Amygdala (tissue), 56 donors: ENCODE measurements around the gene INPP5K.
A peak's percentile ranks its signal among the peaks of the same experiment; 100 is the strongest.
"Not testable (repeated sequence)": the region's sequence is repeated elsewhere in the genome, so short reads cannot be mapped to it uniquely, and the experiment has no call there.

Experiments
- DNase-seq, 56 donors: peaks; one replicate each; lab custom pipeline; 2025; lab: John Stamatoyannopoulos, UW

Gene INPP5K

GRCh38 chr17:1470071-1470754 is 46.2 kb downstream of the INPP5K start:
- DNase-seq, result no peak

DNA sequence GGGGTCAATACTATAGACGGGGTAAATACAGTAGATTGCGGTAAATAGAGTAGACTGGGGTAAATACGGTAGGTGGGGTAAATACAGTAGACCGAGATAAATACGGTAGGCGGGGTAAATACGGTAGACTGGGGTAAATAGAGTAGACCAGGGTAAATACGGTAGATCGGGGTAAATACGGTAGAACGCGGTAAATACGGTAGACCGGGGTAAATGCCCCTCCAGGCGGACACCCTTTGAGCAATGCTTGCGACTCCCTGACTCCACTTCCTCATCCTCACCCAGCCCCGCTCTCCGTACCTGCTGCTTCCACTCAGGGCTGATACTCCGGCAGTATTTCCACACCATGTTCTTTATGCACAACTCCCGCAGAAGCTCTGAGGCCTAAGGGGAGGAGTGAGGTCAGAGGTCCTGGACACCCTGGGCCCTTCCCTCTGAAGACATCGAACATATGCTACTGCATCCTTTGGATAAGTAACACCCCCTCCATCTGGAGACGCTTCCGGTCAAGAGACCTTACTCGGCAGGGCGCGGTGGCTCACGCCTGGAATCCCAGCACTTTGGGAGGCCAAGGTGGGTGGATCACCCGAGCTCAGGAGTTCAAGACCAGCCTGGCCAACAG is 47.1 kb downstream of the INPP5K start:
- DNase-seq, result no peak

DNA sequence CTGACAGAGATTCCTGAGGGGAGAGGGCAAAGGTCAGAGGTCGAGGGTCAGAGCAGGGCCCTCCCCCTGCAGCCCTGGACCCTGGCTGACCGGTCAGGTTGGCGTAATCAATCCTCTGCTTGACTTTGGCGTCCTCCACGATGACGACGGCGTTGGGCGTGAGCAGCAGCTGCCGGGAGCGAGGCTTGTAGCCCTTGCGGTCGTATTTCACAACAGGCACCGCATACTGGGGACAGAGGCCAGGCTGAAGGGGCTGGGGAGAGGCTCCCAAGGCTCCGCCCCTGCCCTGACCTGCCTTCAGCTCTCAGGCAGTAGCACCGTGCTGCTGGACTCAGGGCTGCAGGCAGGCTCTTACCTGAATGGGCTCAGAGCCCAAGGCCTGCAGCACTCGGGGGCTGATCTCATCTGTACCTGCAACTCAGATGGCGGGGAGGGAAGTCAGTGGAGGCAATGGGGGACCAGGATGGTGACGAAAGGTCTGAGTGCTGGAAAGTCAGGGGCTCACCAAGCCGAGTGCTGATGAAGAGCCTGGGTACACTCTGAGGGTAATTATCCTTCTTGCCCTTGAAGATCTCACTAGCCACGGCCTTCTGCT is 48.4 kb downstream of the INPP5K start:
- no peak for DNase-seq

- no peak for DNase-seq
These were observed 49.2 kb downstream of the INPP5K start for GRCh38 chr17:1467258-1467657.

GRCh38 chr17:1464186-1464585 is 52.2 kb downstream of the INPP5K start:
- DNase-seq, result no peak

DNA sequence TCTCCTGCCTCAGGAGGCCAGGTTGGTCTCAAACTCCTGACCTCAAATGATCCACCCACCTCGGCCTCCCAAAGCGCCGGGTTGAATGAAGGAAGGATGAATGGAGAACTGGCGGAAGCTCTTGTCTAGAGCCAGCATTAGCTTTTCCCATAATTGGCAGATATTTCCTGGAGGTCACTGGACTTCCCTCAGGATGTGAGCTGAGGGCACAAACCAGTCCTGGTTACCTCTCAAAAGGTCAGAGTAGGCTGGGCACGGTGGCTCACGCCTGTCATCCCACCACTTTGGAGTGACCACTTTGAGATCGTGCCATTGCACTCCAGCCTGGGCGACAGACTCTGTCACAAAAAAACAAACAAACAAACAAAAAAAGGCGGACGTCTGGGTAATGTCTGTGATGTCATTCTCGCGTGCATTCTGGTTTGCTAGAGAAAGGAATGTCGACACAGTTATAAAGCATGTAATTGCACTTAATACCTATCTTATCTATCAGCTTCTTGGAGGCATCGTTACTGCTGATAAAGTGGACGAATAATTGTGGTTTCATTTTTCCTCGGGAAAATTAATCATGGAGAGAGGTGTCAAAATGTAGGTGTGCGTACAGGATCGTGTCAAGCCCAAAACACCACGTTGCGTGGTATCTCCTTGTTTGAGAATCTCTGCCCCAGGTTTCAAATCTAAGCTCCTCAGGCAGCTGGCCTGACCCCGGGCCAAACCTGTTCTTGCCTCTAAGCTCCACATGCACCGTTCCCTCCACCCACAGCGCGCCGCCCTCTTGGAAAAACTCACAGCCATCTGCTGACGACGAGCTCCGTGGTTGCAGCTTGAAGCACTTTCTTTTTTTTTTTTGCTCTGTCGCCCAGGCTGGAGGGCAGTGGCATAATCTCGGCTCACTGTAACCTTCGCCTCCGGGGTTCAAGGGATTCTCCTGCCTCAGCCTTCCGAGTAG is 54.0 kb downstream of the INPP5K start:
- no peak for DNase-seq

DNA sequence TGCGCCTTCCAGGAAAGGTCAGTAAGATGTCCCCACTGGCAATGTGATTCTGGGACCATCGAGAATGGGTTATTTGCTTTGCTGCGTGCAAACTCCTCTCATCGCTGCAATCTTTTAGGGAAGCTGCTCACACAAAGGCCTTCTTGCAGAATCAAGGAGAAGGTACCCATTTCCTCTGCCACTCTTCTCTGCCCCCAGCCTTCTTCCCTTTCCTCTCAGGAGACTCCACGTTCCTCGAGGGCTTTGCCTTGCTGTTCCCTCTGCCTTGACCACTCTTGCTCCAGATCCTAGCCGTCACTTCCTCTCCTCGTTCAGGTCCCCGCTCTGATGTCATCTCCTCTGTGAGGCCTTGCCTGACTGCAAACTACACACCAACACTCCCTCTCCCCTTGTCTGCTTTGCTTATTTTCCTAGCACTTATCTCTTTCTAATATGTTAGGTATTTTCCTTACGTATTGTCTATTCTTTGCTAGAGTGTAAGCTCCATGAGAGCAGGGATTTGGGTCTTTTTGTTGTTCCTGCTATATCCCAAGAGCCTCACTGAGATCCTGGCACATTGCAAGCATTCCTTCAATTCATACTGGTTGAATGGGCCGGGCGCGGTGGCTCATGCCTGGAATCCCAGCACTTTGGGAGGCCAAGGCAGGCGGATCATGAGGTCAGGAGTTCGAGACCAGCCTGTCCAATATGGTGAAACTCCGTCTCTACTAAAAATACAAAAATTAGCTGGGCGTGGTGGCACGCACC is 55.0 kb downstream of the INPP5K start:
- DNase-seq, result no peak

- DNase-seq, result peak in 4 of 56 donors; percentile 13 to 38 (median 16)
These were observed 56.2 kb downstream of the INPP5K start for GRCh38 chr17:1460233-1460632.

GRCh38 chr17:1455797-1456599 is 60.4 kb downstream of the INPP5K start, which contains the start of gene CRK:
Gene CRK (minus strand): TSS chr17:1456232. CDS start chr17:1456117, 115 bp downstream.
- peak; percentile 67 to 99 (median 94) for DNase-seq

GRCh38 chr17:1455291-1455796 is 61.1 kb downstream of the INPP5K start:
- DNase-seq, result peak in 22 of 56 donors; percentile 12 to 62 (median 36)

DNA sequence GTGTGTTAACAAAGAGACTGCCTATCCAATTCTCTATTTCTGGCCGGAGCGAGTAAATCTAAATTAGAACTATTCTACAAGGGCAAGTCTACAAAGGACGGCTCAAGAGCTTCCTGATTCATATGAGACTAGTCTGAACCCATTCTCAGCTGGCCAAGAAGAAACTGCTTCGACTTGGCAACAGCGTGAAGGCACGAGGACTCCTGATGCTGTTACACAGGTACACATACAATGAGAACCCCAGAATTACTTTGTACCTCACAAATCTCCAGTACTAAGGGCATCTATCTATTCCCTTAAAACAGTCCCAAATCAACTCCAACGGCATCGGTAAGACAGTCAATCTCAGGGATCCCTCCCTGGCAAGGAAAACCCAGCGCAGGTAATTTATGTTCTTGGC is 61.9 kb downstream of the INPP5K start:
- DNase-seq, result no peak

DNA sequence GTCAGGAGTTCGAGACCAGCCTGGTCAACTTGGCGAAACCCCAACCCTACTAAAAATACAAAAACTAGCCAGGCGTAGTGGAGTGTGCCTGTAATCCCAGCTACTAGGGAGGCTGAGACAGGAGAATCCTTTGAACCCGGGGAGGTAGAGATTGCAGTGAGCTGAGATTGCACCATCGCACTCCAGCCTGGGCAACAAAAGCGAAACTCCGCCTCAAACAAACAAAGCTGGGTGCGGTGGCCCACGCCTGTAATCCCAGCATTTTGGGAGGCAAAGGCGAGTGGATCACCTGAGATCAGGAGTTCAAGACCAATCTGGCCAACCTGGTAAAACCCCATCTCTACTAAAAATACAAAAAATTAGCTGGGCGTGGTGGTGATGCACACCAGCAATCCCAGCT is 62.7 kb downstream of the INPP5K start:
- not testable (repeated sequence) for DNase-seq

DNA sequence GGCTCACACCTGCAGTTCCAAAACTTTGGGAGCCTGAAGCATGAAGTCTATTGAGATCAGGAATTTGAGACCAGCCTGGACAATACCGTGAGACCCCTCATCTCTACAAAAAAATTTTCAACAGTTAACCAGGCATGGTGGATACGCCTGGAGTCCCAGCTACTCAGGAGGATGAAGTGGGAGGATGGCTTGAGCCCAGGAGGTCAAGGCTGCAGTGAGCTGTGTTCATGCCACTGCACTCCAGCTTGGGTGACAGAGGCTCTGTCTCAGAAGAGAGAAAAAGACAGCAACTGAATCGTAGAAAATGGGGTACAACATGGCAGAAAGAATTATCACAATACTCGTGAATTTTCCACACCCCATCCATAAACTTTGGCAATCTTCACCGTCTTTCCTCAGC is 63.6 kb downstream of the INPP5K start:
- no peak for DNase-seq

GRCh38 chr17:1450261-1450660 is 66.2 kb downstream of the INPP5K start:
- DNase-seq, result not testable (repeated sequence)

GRCh38 chr17:1449412-1449967 is 66.9 kb downstream of the INPP5K start:
- no peak for DNase-seq

GRCh38 chr17:1447052-1447451 is 69.4 kb downstream of the INPP5K start:
- DNase-seq, result no peak

- DNase-seq, result no peak
These were observed 70.2 kb downstream of the INPP5K start for GRCh38 chr17:1446201-1446600.

- not testable (repeated sequence) for DNase-seq
These were observed 70.7 kb downstream of the INPP5K start for GRCh38 chr17:1445695-1446094.
